Thoracic aorta (tissue), 2 donors: ENCODE measurements around the gene VKORC1. TPM values are rescaled to one million over a fixed set of nuclear protein-coding genes. Genes with fewer than 3 reads are reported as not detected.

ENCODE experiments used
- ATAC-seq: fragments of 150-250 bp; one replicate; pipeline ENCODE4 v1.8.0; 2017; ENCODE audit warnings: low read depth; ENCODE audit not compliant: insufficient number of reproducible peaks, low FRiP score
- DNase-seq: peaks from one replicate; pipeline ENCODE4 v3.0.0-alpha.2; 2020; ENCODE audit warnings: low spot score
- H3K27ac ChIP-seq, 2 donors: fragments of 200-600 bp; sonication (generic); 1 replicate in 1 of 2; 2 replicates in 1 of 2; pipeline ENCODE4 v1.5.1; 2016; ENCODE audit warnings: mild to moderate bottlenecking in 2 of 2, moderate library complexity in 2 of 2
- H3K27me3 ChIP-seq: fragments of 200-600 bp; sonication (generic); replicated peaks from 2 replicates; pipeline ENCODE4 v1.6.0; 2016; ENCODE audit warnings: mild to moderate bottlenecking; ENCODE audit not compliant: insufficient read depth
- H3K36me3 ChIP-seq: fragments of 200-600 bp; sonication (generic); one replicate; pipeline ENCODE4 v1.5.1; 2016
- H3K4me1 ChIP-seq, 2 donors: fragments of 200-600 bp; sonication (generic); 1 replicate in 1 of 2; 2 replicates in 1 of 2; pipeline versions ENCODE4 v1.5.1 to v1.6.0; 2016; ENCODE audit warnings: low read depth in 2 of 2, mild to moderate bottlenecking in 1 of 2; ENCODE audit not compliant: control insufficient read depth in 1 of 2
- H3K4me3 ChIP-seq: fragments of 200-600 bp; sonication (generic); 2 replicates; pipeline ENCODE4 v1.5.1; 2016; ENCODE audit warnings: mild to moderate bottlenecking
- H3K9me3 ChIP-seq: fragments of 200-600 bp; sonication (generic); 2 replicates; pipeline ENCODE4 v1.5.1; 2016
- CTCF ChIP-seq: fragments of 200-600 bp; sonication (generic); IDR thresholded peaks from one replicate; pipeline ENCODE4 v1.5.1; 2019; ENCODE audit warnings: antibody characterized with exemption
- total RNA-seq, 2 donors: library from RNA; depleted of rRNA; stranded (reverse); fragments of >200 nt; gene quantifications; one replicate each; pipeline versions ENCODE4 v1.1.0 to v1.2.3, GENCODE V29; 2016

VKORC1 gene
- total RNA-seq, 2 donors from 2014 or later = 88.7 to 187 TPM

- Histone ChIP-seq H3K4me3 (no peak overlapping the region), H3K36me3 (peaks cover 27% of the 10 kb centered on the region), H3K4me1 (peaks cover 3 to 12% of the 10 kb centered on the region in 2 donors), H3K9me3 (no peaks in the 10 kb centered on the region), H3K27me3 (no peaks in the 10 kb centered on the region), H3K27ac (no peak overlapping the region)
- ATAC-seq (no peak), DNase-seq (no peak)
- no peak for TF ChIP-seq CTCF
Observed at GRCh38 chr16:31061126-31061812, 33.3 kb downstream of the VKORC1 start.

GRCh38 chr16:31055613-31056012 is 39.0 kb downstream of the VKORC1 start:
- Histone ChIP-seq H3K4me1 (no peaks in the 10 kb centered on the region), H3K4me3 (no peak overlapping the region), H3K36me3 (peaks cover 2% of the 10 kb centered on the region), H3K9me3 (no peaks in the 10 kb centered on the region), H3K27me3 (no peaks in the 10 kb centered on the region), H3K27ac (no peak overlapping the region)
- no peak for TF ChIP-seq CTCF
- ATAC-seq (no peak), DNase-seq (no peak)

GRCh38 chr16:31052114-31052513 is 42.5 kb downstream of the VKORC1 start:
- Histone ChIP-seq H3K4me3 (no peak overlapping the region), H3K36me3 (no peaks in the 10 kb centered on the region), H3K27me3 (no peaks in the 10 kb centered on the region), H3K4me1 (no peaks in the 10 kb centered on the region), H3K27ac (no peak overlapping the region), H3K9me3 (no peaks in the 10 kb centered on the region)
- no peak for TF ChIP-seq CTCF
- ATAC-seq (no peak), DNase-seq (no peak)

- Histone ChIP-seq H3K36me3 (no peaks in the 10 kb centered on the region), H3K4me1 (no peaks in the 10 kb centered on the region), H3K9me3 (no peaks in the 10 kb centered on the region), H3K27me3 (no peaks in the 10 kb centered on the region), H3K27ac (no peak overlapping the region), H3K4me3 (no peak overlapping the region)
- TF ChIP-seq CTCF = no peak
- DNase-seq = no peak
- no peak for ATAC-seq
Observed at GRCh38 chr16:31050280-31051030, 44.1 kb downstream of the VKORC1 start.

- H3K4me3 ChIP-seq = no peak overlapping the region
- H3K36me3 ChIP-seq = peaks cover 22% of the 10 kb centered on the region
- no peaks in the 10 kb centered on the region for H3K9me3 ChIP-seq
- no peaks in the 10 kb centered on the region for H3K4me1 ChIP-seq
- H3K27ac ChIP-seq = no peak overlapping the region
- ATAC-seq = no peak
- no peak for DNase-seq
- no peak for TF ChIP-seq CTCF
- H3K27me3 ChIP-seq = no peaks in the 10 kb centered on the region
Observed at GRCh38 chr16:31043898-31044481, 50.6 kb downstream of the VKORC1 start.
